Measurements from ENCODE around the gene GABARAPL1. TPM values are rescaled to one million over a fixed set of nuclear protein-coding genes. Genes with fewer than 3 reads are reported as not detected.

The GABARAPL1 gene
- polyA plus RNA-seq, 1 of the 3 experiments (the other 2 are of a cell fraction), result 9.2 TPM

- 88% methylated on average over 4 of the region's 6 CpGs for WGBS (ENCODE audit: low lambda C conversion rate)
- no peaks in the 10 kb centered on the region for H3F3A ChIP-seq (replicated peaks; ENCODE audit: insufficient read depth)
- POLR2A ChIA-PET, result no interaction called here
- H3K9me2 ChIP-seq, result no peaks in the 10 kb centered on the region
- H3K36me3 ChIP-seq (replicated peaks in 1 of 2; ENCODE audit: control insufficient read depth in 1 of 2, insufficient read depth in 2 of 2, low read length in 1 of 2), result peaks cover 4 to 14% of the 10 kb centered on the region in 2 experiments
- no peak overlapping the region for H3K9ac ChIP-seq
- no peaks in the 10 kb centered on the region for H3K9me3 ChIP-seq
- CTCF ChIA-PET, result no interaction called here
- no peak overlapping the region for H3K27ac ChIP-seq (ENCODE audit: low read depth in 2 of 2, low read length in 1 of 2)
- TF ChIP-seq EP300 (IDR thresholded peaks at IDR 0.05; ENCODE audit: borderline replicate concordance in 1 of 2, low read depth in 1 of 2, low read length in 1 of 2), result no peak
- TF ChIP-seq CHD2 (IDR thresholded peaks at IDR 0.05; ENCODE audit: low read length, partially characterized antibody), result no peak
- no peak for TF ChIP-seq SIN3A (IDR thresholded peaks at IDR 0.05; ENCODE audit: borderline replicate concordance, low read depth, low read length)
- TF ChIP-seq GATA2 (CRISPR knock-in tag; IDR thresholded peaks at IDR 0.05), result no peak
- no peak for TF ChIP-seq RFX5 (IDR thresholded peaks at IDR 0.05; ENCODE audit: low read length)
- TF ChIP-seq MAX (IDR thresholded peaks at IDR 0.05; ENCODE audit: low read depth), result no peak
- TF ChIP-seq NRF1 (IDR thresholded peaks at IDR 0.05; ENCODE audit: low read depth, low read length), result no peak
- no peak for TF ChIP-seq RAD21 (IDR thresholded peaks at IDR 0.05; ENCODE audit: low read length)
- TF ChIP-seq FOXM1 (IDR thresholded peaks at IDR 0.05; ENCODE audit: low read depth), result no peak
- DNase-seq, result no peak
- H2AFZ ChIP-seq (ENCODE audit: low read depth), result no peak overlapping the region
- no peaks in the 10 kb centered on the region for H3K27me3 ChIP-seq (ENCODE audit: insufficient read depth)
- H3K4me1 ChIP-seq (ENCODE audit: control insufficient read depth in 1 of 2, insufficient read depth in 2 of 2, low read depth in 1 of 2, low read length in 1 of 2), result no peaks in the 10 kb centered on the region
- H4K20me1 ChIP-seq (ENCODE audit: insufficient read depth), result no peaks in the 10 kb centered on the region
- no peaks in the 10 kb centered on the region for H3K79me2 ChIP-seq (ENCODE audit: insufficient read depth)
- H3K4me3 ChIP-seq (ENCODE audit: low read depth in 2 of 2, low read length in 1 of 2), result no peak overlapping the region
- no peak overlapping the region for H3K4me2 ChIP-seq
Measured at GRCh38 chr12:10226086-10226485, 13.4 kb downstream of the GABARAPL1 start.

GRCh38 chr12:10226731-10227130 lies 14.1 kb downstream of the GABARAPL1 start:
- 6% methylated on average over 1 of the region's 1 CpG for WGBS (ENCODE audit: low lambda C conversion rate)
- H3K4me2 ChIP-seq, result no peak overlapping the region
- POLR2A ChIA-PET, result no interaction called here

More at GRCh38 chr12:10226731-10227130, 14.1 kb downstream of the GABARAPL1 start:
- H3K79me2 ChIP-seq (ENCODE audit: insufficient read depth), result no peaks in the 10 kb centered on the region
- H3K4me3 ChIP-seq (ENCODE audit: low read depth in 2 of 2, low read length in 1 of 2), result no peak overlapping the region
- CTCF ChIA-PET, result interaction anchor here (1.0 to 1.6 kb wide), 2 partner anchors 9 to 336 kb away, joined by 3 to 9 read pairs; no protein-coding TSS in a partner anchor
- no peaks in the 10 kb centered on the region for H3K9me3 ChIP-seq
- no peaks in the 10 kb centered on the region for H3K4me1 ChIP-seq (ENCODE audit: control insufficient read depth in 1 of 2, insufficient read depth in 2 of 2, low read depth in 1 of 2, low read length in 1 of 2)
- no peaks in the 10 kb centered on the region for H3K27me3 ChIP-seq (ENCODE audit: insufficient read depth)
- TF ChIP-seq CHD2 (IDR thresholded peaks at IDR 0.05; ENCODE audit: low read length, partially characterized antibody) (no peak), SMC3 (IDR thresholded peaks at IDR 0.05; ENCODE audit: low read depth, low read length) (no peak), PBX3 (IDR thresholded peaks at IDR 0.05) (no peak), FOSL2 (IDR thresholded peaks at IDR 0.05; ENCODE audit: borderline replicate concordance, low read depth) (no peak), USF1 (IDR thresholded peaks at IDR 0.05; ENCODE audit: borderline replicate concordance, low read depth) (no peak), ZBTB33 (IDR thresholded peaks at IDR 0.05; ENCODE audit: borderline replicate concordance, low read depth) (no peak), FOXM1 (IDR thresholded peaks at IDR 0.05; ENCODE audit: low read depth) (no peak), SIN3A (IDR thresholded peaks at IDR 0.05; ENCODE audit: borderline replicate concordance, low read depth, low read length) (no peak), MXI1 (IDR thresholded peaks at IDR 0.05; ENCODE audit: low read depth, low read length) (no peak), RXRA (IDR thresholded peaks at IDR 0.05; ENCODE audit: borderline replicate concordance, low read depth) (no peak), NFIC (IDR thresholded peaks at IDR 0.05; ENCODE audit: borderline replicate concordance) (no peak)
- TF ChIP-seq, protein P1, sequence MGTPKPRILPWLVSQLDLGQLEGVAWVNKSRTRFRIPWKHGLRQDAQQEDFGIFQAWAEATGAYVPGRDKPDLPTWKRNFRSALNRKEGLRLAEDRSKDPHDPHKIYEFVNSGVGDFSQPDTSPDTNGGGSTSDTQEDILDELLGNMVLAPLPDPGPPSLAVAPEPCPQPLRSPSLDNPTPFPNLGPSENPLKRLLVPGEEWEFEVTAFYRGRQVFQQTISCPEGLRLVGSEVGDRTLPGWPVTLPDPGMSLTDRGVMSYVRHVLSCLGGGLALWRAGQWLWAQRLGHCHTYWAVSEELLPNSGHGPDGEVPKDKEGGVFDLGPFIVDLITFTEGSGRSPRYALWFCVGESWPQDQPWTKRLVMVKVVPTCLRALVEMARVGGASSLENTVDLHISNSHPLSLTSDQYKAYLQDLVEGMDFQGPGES (IDR thresholded peaks at IDR 0.05; ENCODE audit: low read depth, low read length), result no peak
- no peak overlapping the region for H2AFZ ChIP-seq (ENCODE audit: low read depth)
- peaks cover 4 to 8% of the 10 kb centered on the region in 2 experiments for H3K36me3 ChIP-seq (replicated peaks in 1 of 2; ENCODE audit: control insufficient read depth in 1 of 2, insufficient read depth in 2 of 2, low read length in 1 of 2)
- H4K20me1 ChIP-seq (ENCODE audit: insufficient read depth), result no peaks in the 10 kb centered on the region
- no peak overlapping the region for H3K9ac ChIP-seq
- H3F3A ChIP-seq (replicated peaks; ENCODE audit: insufficient read depth), result no peaks in the 10 kb centered on the region
- no peaks in the 10 kb centered on the region for H3K9me2 ChIP-seq
- DNase-seq, result no peak
- no peak overlapping the region for H3K27ac ChIP-seq (ENCODE audit: low read depth in 2 of 2, low read length in 1 of 2)

Data from SK-N-SH (cell line).